GM18951 (cell line): Measurements from ENCODE around the gene NAA38.
A peak's percentile ranks its signal among the peaks of the same experiment; 100 is the strongest.

Experiments used
- POLR2A ChIP-seq: IDR thresholded peaks from 4 replicates; pipeline ENCODE4 v1.6.1; 2011; ENCODE audit warnings: mild to moderate bottlenecking; ENCODE audit not compliant: insufficient read length, insufficient read depth; ENCODE audit errors: extremely low read depth
- in situ Hi-C: fragments of 300-500 bp; cut with MboI; formaldehyde crosslinking; loops from one replicate; pipeline ENCODE4 v1.12.0; 2022; ENCODE audit warnings: low sequenced_read_pairs, mixed read lengths, inconsistent platforms; ENCODE audit not compliant: unreplicated experiment

The NAA38 gene

DNA sequence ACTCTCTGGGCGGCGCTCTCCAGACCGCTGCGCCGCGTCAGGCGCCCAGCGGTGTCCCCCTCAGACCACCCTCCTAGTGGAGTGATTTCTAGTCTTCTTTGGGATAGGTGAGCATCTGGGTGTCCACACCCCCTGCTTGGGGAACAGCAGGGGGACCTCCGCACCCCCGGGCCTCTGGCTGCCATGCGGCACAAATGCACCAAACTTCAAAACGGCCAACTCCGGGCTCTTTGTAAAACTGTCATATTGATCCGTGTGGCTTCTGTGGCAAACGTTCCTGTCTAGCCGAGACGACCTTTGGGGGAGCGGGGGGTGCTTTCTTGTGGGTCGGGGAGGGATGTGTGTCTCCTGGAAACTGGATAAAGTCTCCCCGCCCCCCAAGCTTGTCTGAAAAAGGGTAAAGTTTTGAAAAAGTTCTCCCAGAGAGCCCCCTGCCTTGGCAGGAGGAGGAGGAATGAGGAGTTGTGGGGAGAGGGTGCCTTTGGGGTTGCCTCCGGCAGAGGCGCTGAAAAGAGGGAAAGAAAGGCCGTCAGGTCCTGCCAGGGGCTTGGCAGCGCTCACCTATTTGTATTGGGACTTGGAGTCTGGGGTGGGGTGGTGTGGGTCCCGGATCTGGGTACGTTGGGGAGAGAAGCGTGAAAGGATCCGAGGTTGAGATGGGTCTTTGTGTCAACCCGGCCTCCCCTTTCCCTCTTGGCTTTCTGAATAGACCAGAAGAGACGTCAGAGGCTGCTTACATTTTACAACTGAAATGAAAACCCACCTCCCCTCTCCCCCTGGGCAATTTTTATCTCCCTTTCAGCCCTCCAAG lies 29.1 kb upstream of the NAA38 start:
- TF ChIP-seq POLR2A, result no peak
- in situ Hi-C loops, result no loop called here

DNA sequence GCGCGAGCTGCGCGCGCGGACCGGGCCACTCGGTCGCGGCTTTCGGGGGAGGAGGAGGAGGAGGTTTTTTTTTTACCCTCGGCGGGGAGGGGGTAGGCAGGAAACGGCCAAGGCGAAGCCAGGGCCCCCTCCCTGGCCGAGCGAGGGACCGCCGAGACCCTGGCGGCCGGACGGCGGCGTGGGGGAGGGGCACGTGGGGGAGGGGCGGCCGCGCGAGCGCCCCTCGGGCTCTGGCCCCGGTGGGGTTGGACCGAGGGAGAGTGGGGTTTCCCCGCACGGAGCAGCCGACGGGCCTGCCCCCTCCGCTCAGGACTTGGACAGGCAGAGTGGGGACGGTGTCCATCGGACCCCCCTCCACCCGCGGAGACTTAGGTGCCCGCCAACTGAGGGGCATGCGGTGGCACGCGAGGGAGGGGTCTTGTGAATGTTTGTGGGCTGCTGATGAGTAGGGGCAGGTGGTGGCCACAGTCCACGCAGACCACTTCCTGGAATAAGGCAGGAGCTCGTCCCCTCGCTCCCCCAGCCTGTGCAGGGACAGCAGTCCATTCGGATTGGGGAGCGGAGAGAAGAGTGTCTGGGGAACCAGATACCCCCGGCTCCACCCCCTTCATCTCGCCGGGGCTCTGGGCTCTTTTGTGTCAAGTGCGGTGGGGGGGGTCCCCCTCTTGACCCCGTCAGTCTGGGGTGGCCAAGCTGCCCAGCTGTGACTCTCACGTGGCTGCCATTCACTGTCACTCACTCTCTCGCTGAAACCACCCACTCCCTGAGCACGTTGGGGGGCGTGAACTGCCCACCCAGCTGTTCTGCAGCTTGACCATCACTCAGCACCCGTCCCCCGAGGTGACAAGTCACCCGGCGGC lies 28.2 kb upstream of the NAA38 start:
- in situ Hi-C loops, result no loop called here
- peak; percentile 65 for TF ChIP-seq POLR2A

- TF ChIP-seq POLR2A, result no peak
- in situ Hi-C loops, result no loop called here
Observed at GRCh38 chr17:7884581-7885366, 27.4 kb upstream of the NAA38 start.

- in situ Hi-C loops, result no loop called here
Observed at GRCh38 chr17:7883781-7884386, 26.5 kb upstream of the NAA38 start.

GRCh38 chr17:7882629-7883028 lies 25.3 kb upstream of the NAA38 start:
- in situ Hi-C loops, result no loop called here
- no peak for TF ChIP-seq POLR2A

More at GRCh38 chr17:7883781-7884386, 26.5 kb upstream of the NAA38 start:
- no peak for TF ChIP-seq POLR2A

DNA sequence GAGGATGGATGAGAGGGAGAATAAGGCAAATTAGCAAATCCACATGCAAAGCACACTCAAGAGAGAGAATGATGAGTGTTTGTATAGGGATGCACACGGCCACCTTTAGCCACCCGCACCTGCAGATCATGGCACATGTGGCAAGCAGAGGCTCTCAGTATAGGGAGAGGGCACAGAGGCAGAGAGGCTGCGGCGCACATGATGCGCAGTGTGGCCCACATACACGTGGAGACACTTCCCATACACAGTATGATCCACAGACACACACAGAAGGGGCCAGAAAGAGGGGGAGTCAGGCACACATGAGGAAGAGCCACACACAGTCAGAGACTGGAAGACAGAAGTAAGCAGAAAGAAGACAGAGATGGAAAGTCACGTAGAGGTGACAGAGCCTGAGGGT lies 24.7 kb upstream of the NAA38 start:
- TF ChIP-seq POLR2A, result peak; percentile 29
- in situ Hi-C loops, result no loop called here

DNA sequence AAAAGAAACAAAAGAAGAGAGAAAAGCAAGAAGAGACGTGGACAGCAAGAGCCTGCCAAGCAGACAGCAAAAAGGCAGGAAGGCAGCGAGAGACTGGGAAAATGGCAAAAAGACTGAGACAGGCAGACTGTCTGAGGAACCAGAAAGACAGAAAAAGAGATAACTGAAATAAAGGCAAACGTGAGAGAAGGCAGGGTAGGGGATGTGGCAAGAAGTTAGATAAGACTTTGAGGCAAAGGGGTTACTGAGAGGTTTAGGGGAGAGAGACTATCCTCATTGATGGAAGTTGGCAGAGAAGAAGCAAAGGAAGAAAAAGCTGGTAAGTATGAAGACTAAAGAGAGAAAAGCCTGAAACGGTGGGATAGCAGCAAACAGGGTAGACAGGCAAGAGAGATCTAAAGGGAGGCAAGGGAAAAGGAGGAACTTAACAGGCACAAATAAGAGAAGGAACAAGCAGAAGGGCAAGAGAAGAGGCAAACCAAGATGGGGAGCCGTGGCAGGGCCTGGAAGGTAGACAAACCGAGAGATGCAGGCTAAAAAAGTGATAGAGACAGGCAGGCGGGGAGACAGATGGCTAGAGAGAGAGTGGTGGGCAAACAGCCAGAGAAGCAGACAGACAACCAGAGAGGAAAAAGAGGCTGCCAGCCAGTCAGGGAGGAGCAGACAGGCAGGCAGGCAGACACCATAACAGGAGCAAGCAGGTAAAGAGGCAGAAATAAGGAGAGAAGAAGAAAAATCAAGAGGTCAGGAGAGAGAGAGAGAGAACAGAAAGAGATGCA lies 24.1 kb upstream of the NAA38 start:
- in situ Hi-C loops, result no loop called here
- TF ChIP-seq POLR2A, result no peak

DNA sequence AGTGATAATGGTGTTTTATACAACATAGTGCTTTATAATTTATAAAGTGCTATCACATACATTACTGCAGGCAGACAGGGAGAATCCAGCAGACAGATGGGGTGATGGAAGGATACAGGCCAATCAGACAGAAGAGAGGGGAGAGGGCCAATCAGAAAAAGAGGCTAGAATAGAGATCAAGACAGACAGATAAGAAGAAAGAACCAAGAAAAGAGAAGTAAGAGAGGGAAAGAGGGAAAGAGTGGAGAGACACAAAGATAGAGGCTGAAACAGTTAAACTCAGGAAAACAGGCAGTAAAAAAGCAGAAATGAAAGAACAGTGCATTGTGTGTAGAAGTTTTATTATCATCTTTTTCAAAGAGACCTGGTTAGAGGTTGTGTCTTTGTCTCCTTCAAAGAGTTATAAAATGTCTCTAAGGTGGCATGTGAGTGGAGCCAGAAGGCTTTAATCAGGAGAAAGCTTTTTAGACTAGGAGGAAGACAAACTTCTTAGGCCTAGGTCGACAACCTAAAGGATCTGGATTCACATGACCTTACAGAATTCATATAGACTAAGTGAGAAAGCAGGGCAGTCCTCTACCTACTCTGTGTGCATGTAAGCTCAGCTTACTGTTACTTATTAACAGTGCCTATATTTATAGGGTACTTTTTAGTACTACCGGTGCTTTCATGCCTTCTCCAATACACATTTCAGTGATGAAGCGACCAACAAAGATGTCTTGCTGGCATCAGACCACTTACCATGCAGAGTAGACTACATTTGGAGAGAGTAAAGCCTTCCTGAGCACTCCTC lies 22.9 kb upstream of the NAA38 start:
- in situ Hi-C loops, result no loop called here
- no peak for TF ChIP-seq POLR2A

DNA sequence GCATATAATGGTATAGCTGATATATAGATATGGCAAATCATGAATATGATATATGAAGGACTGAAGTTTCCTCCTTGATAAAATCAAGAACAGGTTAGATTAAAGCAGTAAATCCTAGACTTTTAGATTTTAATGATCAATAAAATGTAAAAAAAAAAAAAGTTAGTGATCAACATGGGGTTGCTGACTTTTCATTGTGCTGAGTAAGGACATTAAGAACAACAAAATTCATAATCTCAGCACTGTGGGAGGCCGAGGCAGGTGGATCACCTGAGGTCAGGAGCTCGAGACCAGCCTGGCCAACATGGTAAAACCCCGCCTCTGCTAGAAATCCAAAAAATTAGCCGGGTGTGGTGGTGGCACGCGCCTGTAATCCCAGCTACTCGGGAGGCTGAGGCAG lies 20.9 kb upstream of the NAA38 start:
- TF ChIP-seq POLR2A, result no peak
- in situ Hi-C loops, result no loop called here

- no peak for TF ChIP-seq POLR2A
- in situ Hi-C loops, result no loop called here
Observed at GRCh38 chr17:7875804-7876370, 18.5 kb upstream of the NAA38 start.

GRCh38 chr17:7873051-7873450 lies 15.7 kb upstream of the NAA38 start:
- no peak for TF ChIP-seq POLR2A
- in situ Hi-C loops, result no loop called here

DNA sequence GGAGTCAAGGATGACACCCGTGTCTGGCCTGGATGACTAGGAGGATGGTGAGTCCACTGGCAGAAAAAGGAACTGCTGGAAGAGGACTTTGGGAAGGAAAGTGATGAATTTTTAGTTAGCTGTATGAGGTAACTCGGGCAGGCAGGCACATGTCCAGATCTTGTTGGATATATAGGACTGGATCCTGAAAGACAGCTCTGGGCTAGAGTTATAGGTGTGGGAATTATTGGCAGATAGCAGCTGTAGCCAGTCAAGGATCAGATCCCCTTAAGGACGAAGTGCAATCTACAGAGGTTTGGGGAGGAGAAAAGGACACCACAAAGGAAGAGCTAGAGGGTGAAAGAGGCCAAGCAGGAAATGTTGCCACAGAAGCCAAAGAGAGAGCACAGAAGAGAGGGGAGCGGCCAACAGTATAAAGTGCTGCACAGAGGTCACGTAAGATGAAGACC lies 10.5 kb upstream of the NAA38 start:
- in situ Hi-C loops, result no loop called here
- no peak for TF ChIP-seq POLR2A
